Testis (tissue), 3 donors: ENCODE data around the gene PAK5. TPM values are rescaled to one million over a fixed set of nuclear protein-coding genes. Genes with fewer than 3 reads are reported as not detected.
A peak's percentile ranks its signal among the peaks of the same experiment; 100 is the strongest.

Experiments
- DNase-seq: peaks from one replicate; pipeline ENCODE4 v3.0.0-alpha.2; 2019
- H3K27ac ChIP-seq, 2 donors: fragments of 200-600 bp; sonication (generic); one replicate each; pipeline ENCODE4 v1.5.1; 2019
- H3K27me3 ChIP-seq: fragments of 200-600 bp; sonication (generic); one replicate; pipeline ENCODE4 v1.5.1; 2019
- H3K36me3 ChIP-seq: fragments of 200-600 bp; sonication (generic); one replicate; pipeline ENCODE4 v1.5.1; 2017; ENCODE audit warnings: low read depth; ENCODE audit errors: missing control alignments
- H3K4me1 ChIP-seq: fragments of 200-600 bp; sonication (generic); one replicate; pipeline ENCODE4 v1.5.1; 2019
- H3K4me3 ChIP-seq, 2 donors: fragments of 200-600 bp; sonication (generic); one replicate each; pipeline ENCODE4 v1.5.1; 2017 to 2019
- H3K9me3 ChIP-seq: fragments of 200-600 bp; sonication (generic); one replicate; pipeline ENCODE4 v1.5.1; 2017
- CTCF ChIP-seq, 3 experiments: fragments of 450-650 bp in 2 of 3; fragments of 200-600 bp in 1 of 3; sonication (generic) in 1 of 3; IDR thresholded peaks; one replicate each; pipeline ENCODE4 v1.5.1; 2016 to 2019; ENCODE audit warnings: antibody characterized with exemption in 3 of 3, mild to moderate bottlenecking in 2 of 3, moderate library complexity in 1 of 3
- POLR2A ChIP-seq: fragments of 450-650 bp; IDR thresholded peaks from one replicate; pipeline ENCODE4 v1.6.1; 2017; ENCODE audit warnings: antibody characterized with exemption, mild to moderate bottlenecking, moderate library complexity
- WGBS, 2 donors: methylation state at CpG; one replicate each; pipeline ENCODE4 v1.1.5; 2018; 5-methylcytosine and 5-hydroxymethylcytosine counted together
- intact Hi-C: fragments of 100-400 bp; cut with DNase I; formaldehyde crosslinking; loops from one replicate; pipeline ENCODE4 v1.15.1; 2023; ENCODE audit warnings: low total_unique reads
- polyA plus RNA-seq: library from polyadenylated mRNA; stranded (reverse); fragments of 350-450 nt; fragmentation: Illumina TruSeq; extraction: RNeasy Lipid Tissue Mini Kit (QIAGEN cat#74804); gene quantifications from one replicate; pipeline ENCODE4 v1.2.3, GENCODE V29; 2014; ENCODE audit warnings: low read depth, low replicate concordance; ENCODE audit not compliant: insufficient read depth
- total RNA-seq, 2 donors: library from RNA; depleted of rRNA; stranded (reverse); fragments of >200 nt; gene quantifications; one replicate each; pipeline ENCODE4 v1.2.3, GENCODE V29; 2016

The PAK5 gene
- total and polyA plus RNA-seq, 3 donors from 2014 or later: 0.21 to 0.87 (median 0.31) TPM

- Histone ChIP-seq H3K4me3 (no peak overlapping the region), H3K4me1 (no peaks in the 10 kb centered on the region), H3K9me3 (no peaks in the 10 kb centered on the region), H3K36me3 (no peaks in the 10 kb centered on the region), H3K27me3 (no peaks in the 10 kb centered on the region), H3K27ac (no peak overlapping the region)
- 84 to 88% methylated on average over 3 of the region's 3 CpGs for WGBS, 2 donors
- intact Hi-C loops: no loop called here
- no peak for TF ChIP-seq CTCF (IDR thresholded peaks at IDR 0.05)
- no peak for TF ChIP-seq POLR2A
- DNase-seq: no peak
Measured at GRCh38 chr20:9627219-9627618, 211.7 kb downstream of the PAK5 start.

GRCh38 chr20:9626357-9626756 is 212.5 kb downstream of the PAK5 start:
- WGBS, 2 donors: 73 to 84% methylated on average over 3 of the region's 3 CpGs
- intact Hi-C loops: no loop called here
- TF ChIP-seq POLR2A (no peak), CTCF (IDR thresholded peaks at IDR 0.05) (no peak)

GRCh38 chr20:9617940-9618339 is 220.9 kb downstream of the PAK5 start:
- no peak overlapping the region for H3K4me3 ChIP-seq
- H3K27ac ChIP-seq: no peak overlapping the region
- peak; percentile 36 to 40 (median 39) for TF ChIP-seq CTCF (IDR thresholded peaks at IDR 0.05)
- TF ChIP-seq POLR2A: no peak
- H3K36me3 ChIP-seq: no peaks in the 10 kb centered on the region
- intact Hi-C loops: no loop called here
- peak; percentile 58 for DNase-seq
- no peaks in the 10 kb centered on the region for H3K27me3 ChIP-seq
- H3K4me1 ChIP-seq: no peaks in the 10 kb centered on the region
- no peaks in the 10 kb centered on the region for H3K9me3 ChIP-seq
- WGBS, 2 donors: 55 to 61% methylated on average over 5 of the region's 5 CpGs

More at GRCh38 chr20:9626357-9626756, 212.5 kb downstream of the PAK5 start:
- Histone ChIP-seq H3K27ac (no peak overlapping the region), H3K9me3 (no peaks in the 10 kb centered on the region), H3K27me3 (no peaks in the 10 kb centered on the region), H3K36me3 (no peaks in the 10 kb centered on the region), H3K4me3 (no peak overlapping the region), H3K4me1 (no peaks in the 10 kb centered on the region)
- DNase-seq: no peak

- H3K4me1 ChIP-seq: no peaks in the 10 kb centered on the region
- intact Hi-C loops: no loop called here
- no peaks in the 10 kb centered on the region for H3K27me3 ChIP-seq
- no peaks in the 10 kb centered on the region for H3K36me3 ChIP-seq
- TF ChIP-seq CTCF (IDR thresholded peaks at IDR 0.05) (peak; percentile 58 to 88 (median 74)), POLR2A (no peak)
- H3K4me3 ChIP-seq: no peak overlapping the region
- 2 to 3% methylated on average over 10 of the region's 10 CpGs for WGBS, 2 donors
- peak; percentile 78 for DNase-seq
- H3K27ac ChIP-seq: no peak overlapping the region
- no peaks in the 10 kb centered on the region for H3K9me3 ChIP-seq
Measured at GRCh38 chr20:9616833-9617461, 221.9 kb downstream of the PAK5 start.

- Histone ChIP-seq H3K4me1 (no peaks in the 10 kb centered on the region), H3K27me3 (no peaks in the 10 kb centered on the region), H3K4me3 (no peak overlapping the region), H3K36me3 (no peaks in the 10 kb centered on the region), H3K27ac (no peak overlapping the region), H3K9me3 (no peaks in the 10 kb centered on the region)
- TF ChIP-seq POLR2A: no peak
- TF ChIP-seq CTCF (IDR thresholded peaks at IDR 0.05): no peak
- 72 to 75% methylated on average over 5 of the region's 5 CpGs for WGBS, 2 donors
- DNase-seq: no peak
- intact Hi-C loops: no loop called here
Measured at GRCh38 chr20:9616455-9616805, 222.4 kb downstream of the PAK5 start.
